Peyer's patch (tissue), 4 donors: ENCODE data around the gene GNE.

Experiments used
- POLR2A ChIP-seq, 2 donors: fragments of 450-650 bp; IDR thresholded peaks; one replicate each; pipeline ENCODE4 v1.5.1; 2017; ENCODE audit warnings: antibody characterized with exemption in 2 of 2, mild to moderate bottlenecking in 2 of 2, moderate library complexity in 2 of 2
- TF ChIP-seq, protein P1 (sequence below), 6 experiments: fragments of 450-650 bp in 4 of 6; fragments of 200-600 bp in 2 of 6; sonication (generic) in 1 of 6; IDR thresholded peaks; one replicate each; pipeline ENCODE4 v1.5.1; 2017 to 2019; ENCODE audit warnings: antibody characterized with exemption in 6 of 6, mild to moderate bottlenecking in 3 of 6, moderate library complexity in 1 of 6

DNA sequence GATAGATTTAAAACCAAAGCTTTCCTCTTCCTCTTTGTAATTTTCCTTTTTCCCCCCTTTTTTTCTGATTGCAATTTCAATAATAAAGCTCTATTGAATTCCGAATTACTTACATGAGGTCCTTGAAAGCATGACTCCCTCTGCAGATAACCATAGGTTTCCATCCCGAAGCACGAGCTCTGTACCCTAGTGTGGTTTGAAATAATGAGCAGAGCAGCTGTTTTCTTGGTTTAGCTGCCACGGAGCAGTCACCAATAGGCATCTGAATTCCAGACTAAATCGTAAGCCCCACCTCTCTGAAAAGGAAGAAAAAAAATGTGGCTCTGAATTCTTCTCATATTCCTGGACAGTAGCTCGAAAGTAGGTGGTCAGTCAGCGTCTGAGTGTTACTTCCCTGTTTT is 18.5 kb upstream of the GNE start:
- TF ChIP-seq, protein P1, sequence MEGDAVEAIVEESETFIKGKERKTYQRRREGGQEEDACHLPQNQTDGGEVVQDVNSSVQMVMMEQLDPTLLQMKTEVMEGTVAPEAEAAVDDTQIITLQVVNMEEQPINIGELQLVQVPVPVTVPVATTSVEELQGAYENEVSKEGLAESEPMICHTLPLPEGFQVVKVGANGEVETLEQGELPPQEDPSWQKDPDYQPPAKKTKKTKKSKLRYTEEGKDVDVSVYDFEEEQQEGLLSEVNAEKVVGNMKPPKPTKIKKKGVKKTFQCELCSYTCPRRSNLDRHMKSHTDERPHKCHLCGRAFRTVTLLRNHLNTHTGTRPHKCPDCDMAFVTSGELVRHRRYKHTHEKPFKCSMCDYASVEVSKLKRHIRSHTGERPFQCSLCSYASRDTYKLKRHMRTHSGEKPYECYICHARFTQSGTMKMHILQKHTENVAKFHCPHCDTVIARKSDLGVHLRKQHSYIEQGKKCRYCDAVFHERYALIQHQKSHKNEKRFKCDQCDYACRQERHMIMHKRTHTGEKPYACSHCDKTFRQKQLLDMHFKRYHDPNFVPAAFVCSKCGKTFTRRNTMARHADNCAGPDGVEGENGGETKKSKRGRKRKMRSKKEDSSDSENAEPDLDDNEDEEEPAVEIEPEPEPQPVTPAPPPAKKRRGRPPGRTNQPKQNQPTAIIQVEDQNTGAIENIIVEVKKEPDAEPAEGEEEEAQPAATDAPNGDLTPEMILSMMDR (IDR thresholded peaks at IDR 0.05), result no peak
- no peak for TF ChIP-seq POLR2A (IDR thresholded peaks at IDR 0.05)
